Measurements from ENCODE around the gene ARTN. TPM values are rescaled to one million over a fixed set of nuclear protein-coding genes. Genes with fewer than 3 reads are reported as not detected.

ARTN gene
- total RNA-seq, 1 experiment from 2014 or later: 10.6 TPM

- WGBS (ENCODE audit: extremely low coverage, insufficient read length, low lambda C conversion rate): no CpG with 5 or more reads among the region's 3 CpGs
- Histone ChIP-seq H2BK120ac (ENCODE audit: low read depth, low read length, poor library complexity, severe bottlenecking) (no peak overlapping the region), H2AK5ac (ENCODE audit: insufficient read length, low read length) (no peak overlapping the region), H2BK12ac (ENCODE audit: insufficient read length, low read depth, low read length) (no peak overlapping the region), H3K23ac (ENCODE audit: insufficient read length, low read depth, low read length) (no peak overlapping the region), H2BK20ac (ENCODE audit: low read depth, low read length, poor library complexity, severe bottlenecking) (no peak overlapping the region), H3K4me1 (ENCODE audit: insufficient read depth, low read length) (no peaks in the 10 kb centered on the region), H2BK15ac (ENCODE audit: low read depth, low read length) (no peak overlapping the region), H3K4me2 (ENCODE audit: insufficient read depth, insufficient read length, low read length) (no peak overlapping the region), H3K27me3 (ENCODE audit: insufficient read depth, low read length) (no peaks in the 10 kb centered on the region), H3K27ac (ENCODE audit: insufficient read length, low read depth, low read length) (no peak overlapping the region), H3K9ac (ENCODE audit: extremely low read depth, insufficient read length, low read length) (no peak overlapping the region), H3K18ac (ENCODE audit: insufficient read length, low read depth, low read length) (no peak overlapping the region), H3K79me1 (ENCODE audit: insufficient read depth, low read depth, low read length, poor library complexity, severe bottlenecking) (no peaks in the 10 kb centered on the region), H3K23me2 (ENCODE audit: insufficient read length, low read depth, low read length, poor library complexity, severe bottlenecking) (no peaks in the 10 kb centered on the region), H3K14ac (ENCODE audit: insufficient read depth, low read length) (no peak overlapping the region), H2BK5ac (ENCODE audit: insufficient read length, low read length) (no peak overlapping the region), H3K4ac (ENCODE audit: low read depth, low read length) (no peak overlapping the region), H2AFZ (ENCODE audit: low read length) (no peak overlapping the region), H3T11ph (ENCODE audit: low read length) (no peak overlapping the region), H4K20me1 (ENCODE audit: control insufficient read depth, insufficient read depth, insufficient read length) (no peaks in the 10 kb centered on the region), H4K8ac (replicated peaks; ENCODE audit: insufficient read length, low read depth, low read length) (no peak overlapping the region), H3K79me2 (ENCODE audit: insufficient read depth, low read length) (no peaks in the 10 kb centered on the region), H4K91ac (ENCODE audit: insufficient read length, low read depth, low read length) (no peak overlapping the region), H3K56ac (ENCODE audit: insufficient read length, low read depth, low read length) (no peak overlapping the region), H4K5ac (ENCODE audit: insufficient read length, low read depth, low read length) (no peak overlapping the region), H3K9me3 (ENCODE audit: control insufficient read depth, low read depth, low read length) (no peaks in the 10 kb centered on the region)
- Mint-ChIP-seq H3K9me3 (no peaks in the 10 kb centered on the region), H3K36me3 (ENCODE audit: insufficient read depth in 1 of 3, low read depth in 3 of 3) (peaks cover 0 to 8% (median 2%) of the 10 kb centered on the region in 3 experiments; a peak in 3 of 7 replicates), H3K4me1 (no peaks in the 10 kb centered on the region), H3K27ac (no peak overlapping the region), H3K27me3 (ENCODE audit: low read depth) (no peaks in the 10 kb centered on the region), H3K4me3 (no peak overlapping the region; a peak in 1 of 5 replicates)
- no peak for DNase-seq
- TF ChIP-seq CTCF (conservative IDR thresholded peaks at IDR 0.05): no peak
These were observed 33.2 kb upstream of the ARTN start for GRCh38 chr1:43900386-43900785.
